Smooth muscle cell of the brain vasculature (primary cell): Measurements from ENCODE around the gene CAMK4.
"Not testable (repeated sequence)": the region's sequence is repeated elsewhere in the genome, so short reads cannot be mapped to it uniquely, and the experiment has no call there.

Experiments used
- DNase-seq: peaks from one replicate; pipeline ENCODE4 v3.0.0-alpha.2; 2012; ENCODE audit warnings: low read depth, low spot score

CAMK4 gene

GRCh38 chr5:111310711-111311620 lies 86.8 kb downstream of the CAMK4 start:
- no peak for DNase-seq

- no peak for DNase-seq
Measured at GRCh38 chr5:111311666-111312065, 87.5 kb downstream of the CAMK4 start.

GRCh38 chr5:111313017-111313724 lies 89.0 kb downstream of the CAMK4 start:
- DNase-seq, result no peak

GRCh38 chr5:111320953-111321352 lies 96.8 kb downstream of the CAMK4 start:
- DNase-seq, result no peak

- DNase-seq, result no peak
Measured at GRCh38 chr5:111321376-111321775, 97.2 kb downstream of the CAMK4 start.

GRCh38 chr5:111326551-111326950 lies 102.4 kb downstream of the CAMK4 start:
- no peak for DNase-seq

- no peak for DNase-seq
Measured at GRCh38 chr5:111337133-111337532, 112.9 kb downstream of the CAMK4 start.

- no peak for DNase-seq
Measured at GRCh38 chr5:111337688-111338087, 113.5 kb downstream of the CAMK4 start.

GRCh38 chr5:111345731-111346130 lies 121.5 kb downstream of the CAMK4 start:
- DNase-seq, result no peak

- DNase-seq, result no peak
Measured at GRCh38 chr5:111347021-111347420, 122.8 kb downstream of the CAMK4 start.

- no peak for DNase-seq
Measured at GRCh38 chr5:111348661-111349329, 124.6 kb downstream of the CAMK4 start.

- no peak for DNase-seq
Measured at GRCh38 chr5:111349429-111349828, 125.2 kb downstream of the CAMK4 start.

- no peak for DNase-seq
Measured at GRCh38 chr5:111353035-111353434, 128.9 kb downstream of the CAMK4 start.

- DNase-seq, result not testable (repeated sequence)
Measured at GRCh38 chr5:111358726-111359125, 134.5 kb downstream of the CAMK4 start.

- DNase-seq, result no peak
Measured at GRCh38 chr5:111360173-111360572, 136.0 kb downstream of the CAMK4 start.

GRCh38 chr5:111364992-111365391 lies 140.8 kb downstream of the CAMK4 start:
- no peak for DNase-seq

- DNase-seq, result no peak
Measured at GRCh38 chr5:111366388-111366787, 142.2 kb downstream of the CAMK4 start.

GRCh38 chr5:111367115-111367514 lies 142.9 kb downstream of the CAMK4 start:
- DNase-seq, result no peak

- DNase-seq, result no peak
Measured at GRCh38 chr5:111372799-111373198, 148.6 kb downstream of the CAMK4 start.

GRCh38 chr5:111374380-111374779 lies 150.2 kb downstream of the CAMK4 start:
- no peak for DNase-seq

GRCh38 chr5:111375645-111376044 lies 151.5 kb downstream of the CAMK4 start:
- no peak for DNase-seq

GRCh38 chr5:111377306-111377705 lies 153.1 kb downstream of the CAMK4 start:
- DNase-seq, result no peak
